ENCODE data around the gene INSR.

DNA sequence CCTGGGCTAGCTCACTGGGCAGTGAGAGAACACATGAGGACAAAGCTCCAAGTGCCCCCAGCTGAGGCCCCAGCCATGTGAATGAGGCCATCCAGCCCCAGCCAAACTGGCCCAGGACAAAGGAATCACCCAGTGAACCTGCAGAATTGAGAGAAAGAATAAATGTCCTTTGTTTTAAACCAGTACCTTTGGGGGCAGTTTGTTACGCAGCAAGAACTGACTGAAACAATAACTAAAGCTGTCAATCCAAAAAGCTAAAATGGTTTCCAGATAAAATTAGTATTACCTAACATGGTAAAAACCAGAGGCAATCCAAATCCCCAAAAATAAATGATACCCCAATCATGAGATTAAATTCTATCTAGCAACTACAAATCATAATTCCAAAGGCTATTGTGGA is 155.1 kb downstream of the INSR start:
- no peak for TF ChIP-seq POLR2A (IDR thresholded peaks at IDR 0.05; ENCODE audit: low read depth, low read length)
- TF ChIP-seq CTCF (IDR thresholded peaks at IDR 0.05; ENCODE audit: extremely low read depth in 1 of 2, insufficient read depth in 1 of 2, low read depth in 1 of 2, low read length in 2 of 2): no peak
- TF ChIP-seq MAX (IDR thresholded peaks at IDR 0.05; ENCODE audit: insufficient read depth, insufficient read length): no peak
- TF ChIP-seq POLR2AphosphoS5 (IDR thresholded peaks at IDR 0.05; ENCODE audit: insufficient read depth, low read depth, low read length): no peak
- TF ChIP-seq JUN (IDR thresholded peaks at IDR 0.05; ENCODE audit: borderline replicate concordance, insufficient read depth, insufficient read length, low read depth): no peak

Data from endothelial cell of umbilical vein (primary cell).